ENCODE results near the gene ZBTB44. TPM values are rescaled to one million over a fixed set of nuclear protein-coding genes. Genes with fewer than 3 reads are reported as not detected.

The ZBTB44 gene
- total RNA-seq, 1 experiment from 2014 or later: 62.8 TPM

DNA sequence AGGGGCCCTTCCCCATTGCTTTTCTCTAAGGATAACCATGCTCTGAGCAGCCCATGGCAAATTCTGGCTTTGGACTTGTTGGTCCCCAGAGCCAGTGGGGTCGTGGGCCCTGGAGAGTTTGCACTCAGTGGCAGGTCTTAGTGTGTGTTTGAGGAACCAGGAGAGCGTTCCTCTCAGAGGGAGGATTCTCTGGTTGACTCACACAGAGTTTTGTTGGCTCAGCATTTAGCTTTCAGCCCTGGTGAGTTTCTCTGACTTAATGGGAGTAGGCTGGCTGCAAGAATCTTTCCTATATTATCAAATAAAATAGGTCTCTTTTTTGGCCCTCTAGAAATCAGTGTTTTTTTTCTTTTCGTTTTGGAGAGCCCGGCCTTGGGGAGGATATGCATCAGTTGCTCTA lies 134.2 kb downstream of the ZBTB44 start:
- H3K36me3 ChIP-seq (ENCODE audit: insufficient read depth, low read length): no peaks in the 10 kb centered on the region
- no peaks in the 10 kb centered on the region for H3K27me3 ChIP-seq (ENCODE audit: low read length)
- no peak overlapping the region for H2AFZ ChIP-seq (ENCODE audit: low read length)
- H3K4me3 ChIP-seq (ENCODE audit: low read length): no peak overlapping the region
- H3K79me2 ChIP-seq (ENCODE audit: low read length): no peaks in the 10 kb centered on the region
- no peak for DNase-seq
- no peak overlapping the region for H3K4me2 ChIP-seq (ENCODE audit: low read depth, low read length, poor library complexity, severe bottlenecking)
- H3K4me1 ChIP-seq (ENCODE audit: low read length): peaks cover 9% of the 10 kb centered on the region; the same call in 1 of the 2 replicates
- H4K20me1 ChIP-seq (ENCODE audit: insufficient read depth, low read depth, low read length): no peaks in the 10 kb centered on the region
- no peak overlapping the region for H3K9ac ChIP-seq (ENCODE audit: low read length)
- no peaks in the 10 kb centered on the region for H3K9me2 ChIP-seq (replicated peaks; ENCODE audit: insufficient read depth, low read length)
- H3K9me3 ChIP-seq (ENCODE audit: low read length): no peaks in the 10 kb centered on the region
- H3K27ac ChIP-seq (ENCODE audit: low read length): no peak overlapping the region

DNA sequence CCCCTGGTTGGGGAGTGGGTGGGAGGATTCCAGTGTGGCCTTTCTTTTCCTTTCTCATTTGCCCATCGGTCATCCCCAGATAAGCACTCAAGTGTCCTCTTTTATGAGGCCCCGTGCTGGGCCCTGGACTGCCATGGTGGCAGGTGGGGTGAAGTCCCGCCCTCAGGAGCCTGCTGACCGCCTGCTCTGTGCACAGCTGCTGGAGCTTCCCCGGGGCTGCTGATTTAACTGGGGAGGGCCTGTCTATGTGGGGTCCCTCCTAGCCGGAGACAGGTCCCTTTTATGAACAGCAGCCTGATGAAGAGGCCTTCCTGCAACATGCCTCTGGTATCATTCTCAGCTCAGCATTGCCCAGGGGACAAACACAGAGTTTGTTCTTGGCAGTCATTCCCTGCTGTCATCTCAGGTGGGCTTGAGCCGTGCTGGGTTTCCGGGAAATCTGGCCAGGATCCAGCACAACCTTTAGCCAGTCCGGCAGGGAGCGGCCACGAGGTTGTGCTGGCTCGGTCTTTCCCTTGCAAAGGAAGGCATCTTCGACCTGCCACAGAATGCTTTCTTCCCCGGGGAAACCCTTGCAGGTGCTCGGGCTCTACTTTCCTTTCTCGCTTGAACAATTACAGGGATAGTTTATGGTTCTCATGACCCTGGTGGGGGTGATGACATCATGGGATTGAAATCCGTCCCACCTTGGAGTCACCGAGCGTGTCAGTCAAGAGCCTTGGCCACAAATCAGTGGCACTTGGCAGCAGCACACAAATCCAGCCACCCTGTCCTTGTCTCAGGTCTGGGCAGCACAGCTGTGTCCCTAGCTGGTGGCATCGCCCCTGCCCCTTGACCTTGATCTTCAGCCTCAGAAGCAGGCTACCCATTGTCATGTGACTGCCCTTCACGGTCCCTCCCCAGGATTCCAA lies 135.1 kb downstream of the ZBTB44 start:
- no peaks in the 10 kb centered on the region for H3K9me2 ChIP-seq (replicated peaks; ENCODE audit: insufficient read depth, low read length)
- H3K9ac ChIP-seq (ENCODE audit: low read length): no peak overlapping the region
- no peak overlapping the region for H3K4me3 ChIP-seq (ENCODE audit: low read length)
- no peak overlapping the region for H2AFZ ChIP-seq (ENCODE audit: low read length)
- DNase-seq: no peak
- no peaks in the 10 kb centered on the region for H4K20me1 ChIP-seq (ENCODE audit: insufficient read depth, low read depth, low read length)
- H3K27ac ChIP-seq (ENCODE audit: low read length): no peak overlapping the region
- no peaks in the 10 kb centered on the region for H3K36me3 ChIP-seq (ENCODE audit: insufficient read depth, low read length)
- no peak overlapping the region for H3K4me2 ChIP-seq (ENCODE audit: low read depth, low read length, poor library complexity, severe bottlenecking)
- H3K4me1 ChIP-seq (ENCODE audit: low read length): peaks cover 9% of the 10 kb centered on the region; the same call in 1 of the 2 replicates
- H3K9me3 ChIP-seq (ENCODE audit: low read length): no peaks in the 10 kb centered on the region
- H3K79me2 ChIP-seq (ENCODE audit: low read length): no peaks in the 10 kb centered on the region
- H3K27me3 ChIP-seq (ENCODE audit: low read length): no peaks in the 10 kb centered on the region

DNA sequence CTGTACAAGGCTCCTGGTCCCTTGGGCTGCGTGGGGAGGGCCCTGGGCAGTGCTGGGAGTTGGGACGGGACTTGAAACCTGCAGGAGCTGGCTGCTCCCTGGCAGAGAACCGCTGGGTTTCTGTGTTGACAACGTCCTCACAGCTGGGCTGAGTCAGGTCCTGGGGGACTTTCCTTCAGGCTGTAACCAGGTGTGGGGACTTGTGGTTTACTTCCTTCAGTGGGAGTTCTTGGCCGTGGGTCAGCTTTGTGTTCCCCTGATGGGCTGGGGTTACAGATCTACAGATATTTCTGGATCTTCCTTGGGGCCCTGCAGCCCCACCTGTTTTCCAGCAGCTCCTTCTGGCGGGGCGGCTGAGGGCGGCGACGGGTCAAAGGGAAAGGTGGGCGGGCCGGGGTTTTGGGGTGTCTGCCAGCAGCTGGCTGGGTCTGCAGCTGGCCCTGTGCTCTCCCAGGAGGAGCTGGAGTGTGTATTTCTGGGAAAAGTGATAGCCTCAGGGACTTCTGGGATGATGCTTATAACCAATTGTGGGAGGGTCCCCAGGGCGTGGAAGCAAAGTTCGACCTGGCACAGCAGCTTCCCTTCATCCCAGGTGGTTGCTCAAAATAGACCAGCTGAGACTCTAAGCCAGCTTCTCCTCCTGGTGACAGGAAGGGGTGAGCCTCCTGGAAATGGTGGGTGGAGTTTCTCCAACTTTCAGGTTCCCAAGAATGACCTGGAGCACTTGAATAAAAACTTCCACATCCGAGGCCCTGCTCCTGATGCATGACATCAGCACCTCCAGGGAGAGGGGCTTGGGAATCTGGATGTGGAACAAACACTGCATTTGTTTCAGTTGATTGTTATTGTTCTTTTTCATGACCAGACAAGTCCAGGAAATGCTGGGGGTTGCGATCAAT lies 136.0 kb downstream of the ZBTB44 start:
- no peak for DNase-seq
- Histone ChIP-seq H3K4me3 (ENCODE audit: low read length) (no peak overlapping the region), H4K20me1 (ENCODE audit: insufficient read depth, low read depth, low read length) (no peaks in the 10 kb centered on the region), H3K4me1 (ENCODE audit: low read length) (peaks cover 9% of the 10 kb centered on the region; the same call in 1 of the 2 replicates), H3K79me2 (ENCODE audit: low read length) (no peaks in the 10 kb centered on the region), H3K9ac (ENCODE audit: low read length) (no peak overlapping the region), H3K27ac (ENCODE audit: low read length) (no peak overlapping the region), H3K4me2 (ENCODE audit: low read depth, low read length, poor library complexity, severe bottlenecking) (no peak overlapping the region), H3K27me3 (ENCODE audit: low read length) (no peaks in the 10 kb centered on the region), H3K9me2 (replicated peaks; ENCODE audit: insufficient read depth, low read length) (no peaks in the 10 kb centered on the region), H3K9me3 (ENCODE audit: low read length) (no peaks in the 10 kb centered on the region), H3K36me3 (ENCODE audit: insufficient read depth, low read length) (no peaks in the 10 kb centered on the region), H2AFZ (ENCODE audit: low read length) (no peak overlapping the region)

DNA sequence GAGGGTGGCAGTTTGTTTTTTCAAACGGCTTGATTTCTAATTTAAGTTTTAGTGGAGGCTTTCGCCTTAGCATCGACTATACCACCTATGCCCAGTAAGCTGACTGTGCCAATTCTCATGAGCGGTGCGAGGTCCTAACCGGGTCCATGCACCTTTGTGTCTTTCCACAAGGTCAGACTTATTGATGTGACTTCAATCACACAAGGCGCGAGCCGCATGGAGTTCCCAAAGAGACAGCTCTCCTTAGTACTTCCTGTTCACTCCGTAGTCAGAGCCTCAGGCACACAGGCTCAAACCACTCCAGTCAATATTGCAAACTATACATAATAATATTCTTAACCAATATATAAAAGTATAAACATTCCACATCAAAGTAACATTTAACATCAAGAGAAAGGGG lies 136.9 kb downstream of the ZBTB44 start:
- no peak overlapping the region for H3K4me2 ChIP-seq (ENCODE audit: low read depth, low read length, poor library complexity, severe bottlenecking)
- no peaks in the 10 kb centered on the region for H3K27me3 ChIP-seq (ENCODE audit: low read length)
- H2AFZ ChIP-seq (ENCODE audit: low read length): no peak overlapping the region
- no peak overlapping the region for H3K9ac ChIP-seq (ENCODE audit: low read length)
- no peaks in the 10 kb centered on the region for H3K79me2 ChIP-seq (ENCODE audit: low read length)
- no peaks in the 10 kb centered on the region for H3K9me2 ChIP-seq (replicated peaks; ENCODE audit: insufficient read depth, low read length)
- H3K27ac ChIP-seq (ENCODE audit: low read length): no peak overlapping the region
- H4K20me1 ChIP-seq (ENCODE audit: insufficient read depth, low read depth, low read length): no peaks in the 10 kb centered on the region
- no peaks in the 10 kb centered on the region for H3K36me3 ChIP-seq (ENCODE audit: insufficient read depth, low read length)
- H3K4me3 ChIP-seq (ENCODE audit: low read length): no peak overlapping the region
- H3K9me3 ChIP-seq (ENCODE audit: low read length): no peaks in the 10 kb centered on the region
- H3K4me1 ChIP-seq (ENCODE audit: low read length): peaks cover 9% of the 10 kb centered on the region; the same call in 1 of the 2 replicates
- DNase-seq: no peak

Small RNA genes within 50 kb of the gene (small RNA-seq; reads per million reads assigned to genes)
- gene RN7SL778P: not detected

Other genes with a start within 250 kb of the ZBTB44 start
- gene APLP2, start 245.0 kb downstream of the ZBTB44 start, total RNA-seq (2014; rRNA removed; shearing (Covaris generic); ENCODE audit: low replicate concordance): 50.8 and 68.3 TPM in 2 replicates
- gene ST14, start 155.1 kb downstream of the ZBTB44 start, total RNA-seq (2014; rRNA removed; shearing (Covaris generic); ENCODE audit: low replicate concordance): 0.18 and 0.30 TPM in 2 replicates
- gene ADAMTS8, start 113.7 kb upstream of the ZBTB44 start, total RNA-seq (2014; rRNA removed; shearing (Covaris generic); ENCODE audit: low replicate concordance): not detected in 2 replicates
- gene ADAMTS15, start 133.7 kb upstream of the ZBTB44 start, total RNA-seq (2014; rRNA removed; shearing (Covaris generic); ENCODE audit: low replicate concordance): not detected in 2 replicates

Measured in Karpas-422 (cell line).